Ascending aorta (tissue), 2 donors: ENCODE data around the gene FHIT. TPM values are rescaled to one million over a fixed set of nuclear protein-coding genes. Genes with fewer than 3 reads are reported as not detected.

ENCODE experiments used
- DNase-seq, 2 donors: peaks; one replicate each; pipeline ENCODE4 v3.0.0-alpha.2; 2019; ENCODE audit warnings: low spot score in 2 of 2
- H3K27ac ChIP-seq, 2 donors: fragments of 200-600 bp; sonication (generic); one replicate each; pipeline ENCODE4 v1.5.1; 2016 to 2017; ENCODE audit warnings: mild to moderate bottlenecking in 1 of 2
- H3K27me3 ChIP-seq: fragments of 200-600 bp; sonication (generic); one replicate; pipeline ENCODE4 v1.5.1; 2017
- H3K36me3 ChIP-seq, 2 donors: fragments of 200-600 bp; sonication (generic); one replicate each; pipeline ENCODE4 v1.5.1; 2016
- H3K4me1 ChIP-seq, 2 donors: fragments of 200-600 bp; sonication (generic); one replicate each; pipeline ENCODE4 v1.5.1; 2016 to 2017; ENCODE audit warnings: mild to moderate bottlenecking in 1 of 2
- H3K4me3 ChIP-seq, 2 donors: fragments of 200-600 bp; sonication (generic); one replicate each; pipeline ENCODE4 v1.5.1; 2016 to 2017; ENCODE audit warnings: mild to moderate bottlenecking in 1 of 2
- H3K9me3 ChIP-seq, 2 donors: fragments of 200-600 bp; sonication (generic); one replicate each; pipeline ENCODE4 v1.5.1; 2016
- intact Hi-C: fragments of 100-400 bp; cut with DNase I; formaldehyde crosslinking; loops from one replicate; pipeline ENCODE4 v1.15.1; 2023
- total RNA-seq: library from RNA; depleted of rRNA; stranded (reverse); fragments of >200 nt; gene quantifications from one replicate; pipeline ENCODE4 v1.1.0, GENCODE V29; 2016
- TF ChIP-seq, protein P1 (sequence below), 3 experiments: fragments of 200-600 bp in 2 of 3; fragments of 450-650 bp in 1 of 3; sonication (generic) in 2 of 3; IDR thresholded peaks; one replicate each; pipeline ENCODE4 v1.5.1; 2016 to 2019; ENCODE audit warnings: antibody characterized with exemption in 3 of 3, mild to moderate bottlenecking in 1 of 3, moderate library complexity in 1 of 3

The FHIT gene
- total RNA-seq, 1 donor from 2014 or later = 0.21 TPM

DNA sequence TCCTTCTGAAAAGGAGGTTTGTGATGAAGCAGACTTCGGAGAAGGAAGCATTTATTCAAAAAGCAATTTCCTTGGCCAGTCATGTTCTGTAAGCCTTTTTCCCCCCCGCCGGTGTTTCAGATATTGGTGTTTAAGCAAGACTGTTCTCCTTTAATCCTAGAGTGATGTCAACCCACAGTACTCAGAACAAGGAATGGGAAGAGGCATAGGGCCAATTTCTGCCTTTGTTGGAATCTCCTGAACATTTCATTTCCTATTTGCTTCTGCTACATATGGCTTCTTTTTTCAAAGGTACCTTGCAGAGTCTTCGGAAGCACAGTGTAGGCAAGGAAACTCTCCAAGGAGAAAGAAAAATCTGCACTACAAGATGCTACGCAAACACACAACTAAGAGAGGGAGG lies 1488.3 kb downstream of the FHIT start:
- TF ChIP-seq, protein P1, sequence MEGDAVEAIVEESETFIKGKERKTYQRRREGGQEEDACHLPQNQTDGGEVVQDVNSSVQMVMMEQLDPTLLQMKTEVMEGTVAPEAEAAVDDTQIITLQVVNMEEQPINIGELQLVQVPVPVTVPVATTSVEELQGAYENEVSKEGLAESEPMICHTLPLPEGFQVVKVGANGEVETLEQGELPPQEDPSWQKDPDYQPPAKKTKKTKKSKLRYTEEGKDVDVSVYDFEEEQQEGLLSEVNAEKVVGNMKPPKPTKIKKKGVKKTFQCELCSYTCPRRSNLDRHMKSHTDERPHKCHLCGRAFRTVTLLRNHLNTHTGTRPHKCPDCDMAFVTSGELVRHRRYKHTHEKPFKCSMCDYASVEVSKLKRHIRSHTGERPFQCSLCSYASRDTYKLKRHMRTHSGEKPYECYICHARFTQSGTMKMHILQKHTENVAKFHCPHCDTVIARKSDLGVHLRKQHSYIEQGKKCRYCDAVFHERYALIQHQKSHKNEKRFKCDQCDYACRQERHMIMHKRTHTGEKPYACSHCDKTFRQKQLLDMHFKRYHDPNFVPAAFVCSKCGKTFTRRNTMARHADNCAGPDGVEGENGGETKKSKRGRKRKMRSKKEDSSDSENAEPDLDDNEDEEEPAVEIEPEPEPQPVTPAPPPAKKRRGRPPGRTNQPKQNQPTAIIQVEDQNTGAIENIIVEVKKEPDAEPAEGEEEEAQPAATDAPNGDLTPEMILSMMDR (IDR thresholded peaks at IDR 0.05) = no peak
- Histone ChIP-seq H3K36me3 (no peaks in the 10 kb centered on the region), H3K4me1 (no peaks in the 10 kb centered on the region), H3K27me3 (no peaks in the 10 kb centered on the region), H3K4me3 (no peak overlapping the region), H3K27ac (no peak overlapping the region), H3K9me3 (no peaks in the 10 kb centered on the region)
- no peak for DNase-seq
- intact Hi-C loops = no loop called here

DNA sequence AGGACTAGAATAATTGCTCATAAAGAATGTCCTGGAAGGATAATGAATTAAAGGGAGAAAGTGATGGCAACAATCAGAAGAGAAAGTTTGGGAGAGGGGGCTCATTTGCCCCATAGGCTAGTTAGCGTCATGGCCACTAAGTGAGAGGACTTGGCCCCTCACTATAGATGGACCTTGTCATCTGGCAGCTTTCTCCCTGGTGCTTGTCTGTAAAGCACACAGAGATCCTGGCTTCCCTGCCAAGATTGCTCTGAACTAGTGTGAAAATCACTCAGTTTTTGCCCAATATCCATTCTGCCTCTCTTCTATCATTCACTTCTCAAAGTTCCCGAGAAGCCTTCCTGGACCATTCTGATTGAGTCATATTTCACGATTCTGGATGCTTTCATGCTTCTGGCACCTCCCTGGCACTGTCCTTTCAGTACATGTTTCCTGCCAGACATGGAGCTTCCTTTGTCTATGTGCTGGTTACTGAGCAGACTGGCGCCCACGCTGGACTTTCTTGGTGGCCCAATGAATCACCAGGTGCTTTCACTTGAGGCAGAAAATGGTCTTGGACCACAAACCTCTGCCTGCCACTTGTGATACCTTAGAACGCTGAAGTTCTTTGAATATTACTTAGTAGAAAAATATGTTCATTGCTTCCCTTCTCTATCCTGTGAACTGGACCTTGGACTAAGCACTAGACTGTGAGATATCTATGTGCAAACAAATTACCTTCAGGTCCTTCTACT lies 1491.8 kb downstream of the FHIT start:
- H3K36me3 ChIP-seq = no peaks in the 10 kb centered on the region
- H3K27me3 ChIP-seq = no peaks in the 10 kb centered on the region

DNA sequence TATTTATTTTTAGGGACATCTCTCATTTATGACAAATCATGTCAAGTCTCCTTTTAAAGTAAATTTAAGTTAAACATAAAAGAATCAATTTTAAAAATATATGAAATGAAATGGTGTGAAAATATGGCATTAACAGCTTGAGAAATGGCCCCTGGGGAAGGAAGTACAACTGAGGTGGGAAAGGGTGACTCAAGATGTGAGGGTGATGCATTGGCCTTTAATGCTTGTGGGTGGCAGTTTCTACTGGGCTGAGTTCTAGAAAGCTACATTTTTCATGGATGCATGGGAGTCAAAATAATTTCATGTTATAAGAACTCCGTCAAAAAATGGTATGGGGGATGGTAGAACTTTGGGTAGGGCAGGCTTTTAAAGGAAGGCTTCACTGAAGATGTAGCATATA lies 1492.6 kb downstream of the FHIT start:
- no peak overlapping the region for H3K27ac ChIP-seq
- H3K27me3 ChIP-seq = no peaks in the 10 kb centered on the region
- no peaks in the 10 kb centered on the region for H3K36me3 ChIP-seq
- intact Hi-C loops = no loop called here
- no peaks in the 10 kb centered on the region for H3K4me1 ChIP-seq
- no peaks in the 10 kb centered on the region for H3K9me3 ChIP-seq
- no peak overlapping the region for H3K4me3 ChIP-seq
- TF ChIP-seq, protein P1 (IDR thresholded peaks at IDR 0.05) = no peak
- DNase-seq = no peak

More for the DNA sequence above, 1491.8 kb downstream of the FHIT start:
- Histone ChIP-seq H3K9me3 (no peaks in the 10 kb centered on the region), H3K4me1 (no peaks in the 10 kb centered on the region), H3K27ac (no peak overlapping the region), H3K4me3 (no peak overlapping the region)
- TF ChIP-seq, protein P1 (IDR thresholded peaks at IDR 0.05) = no peak
- intact Hi-C loops = no loop called here
- no peak for DNase-seq

DNA sequence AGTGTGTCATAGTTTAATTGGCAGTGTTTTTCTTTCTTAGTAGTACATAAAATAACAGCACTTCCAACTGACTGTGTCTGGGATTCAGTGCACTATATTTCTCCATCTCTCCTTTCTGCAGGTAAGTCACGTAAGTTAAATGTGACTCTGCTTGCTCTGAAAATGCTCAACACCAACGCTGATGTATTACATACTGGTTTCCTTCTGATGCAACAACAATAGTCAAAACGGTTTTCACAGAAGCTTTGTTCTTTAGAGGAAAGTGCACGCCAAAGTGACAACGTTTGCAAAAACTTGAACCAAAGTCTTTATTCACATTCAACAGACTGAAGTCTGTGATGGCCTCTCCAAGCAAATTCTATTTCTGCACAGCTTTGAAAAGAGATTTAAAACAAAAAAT lies 1494.3 kb downstream of the FHIT start:
- Histone ChIP-seq H3K36me3 (no peaks in the 10 kb centered on the region), H3K27ac (no peak overlapping the region), H3K4me3 (no peak overlapping the region), H3K4me1 (no peaks in the 10 kb centered on the region), H3K9me3 (no peaks in the 10 kb centered on the region), H3K27me3 (no peaks in the 10 kb centered on the region)
- no peak for DNase-seq
- TF ChIP-seq, protein P1 (IDR thresholded peaks at IDR 0.05) = no peak
- intact Hi-C loops = no loop called here

DNA sequence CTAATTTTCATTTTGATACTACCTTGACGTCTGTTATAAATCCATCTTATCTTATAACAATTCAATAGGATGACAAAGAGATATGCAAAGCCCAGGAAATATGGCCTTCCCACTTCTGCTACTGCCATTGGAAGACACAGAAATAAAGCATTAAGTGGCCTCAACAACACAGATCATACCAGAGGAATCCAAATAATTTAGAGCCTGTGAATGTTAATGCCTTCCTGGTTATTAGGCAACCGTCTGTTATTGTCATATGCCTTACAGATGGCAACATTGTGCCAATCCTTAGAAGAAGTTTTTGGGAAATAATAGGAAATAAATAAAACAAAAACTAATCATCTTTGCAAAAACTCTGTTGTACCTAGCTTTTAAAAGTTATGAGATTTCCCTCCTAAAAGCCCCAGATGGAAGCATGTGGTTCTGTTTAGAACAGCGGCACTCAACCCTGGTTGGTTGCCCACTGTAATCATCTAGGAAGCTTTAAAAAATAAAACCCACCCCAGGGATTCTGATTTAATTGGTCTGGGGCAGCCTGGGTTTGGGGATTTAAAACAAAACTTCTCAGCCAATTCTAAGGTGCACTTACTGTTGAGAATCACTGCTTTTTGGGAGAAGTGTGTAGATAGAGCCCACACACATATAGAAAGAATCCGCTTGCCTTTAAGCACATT lies 1496.7 kb downstream of the FHIT start:
- Histone ChIP-seq H3K4me3 (no peak overlapping the region), H3K27me3 (no peaks in the 10 kb centered on the region), H3K36me3 (no peaks in the 10 kb centered on the region), H3K9me3 (no peaks in the 10 kb centered on the region), H3K4me1 (no peaks in the 10 kb centered on the region), H3K27ac (no peak overlapping the region)
- intact Hi-C loops = no loop called here
- no peak for DNase-seq
- TF ChIP-seq, protein P1 (IDR thresholded peaks at IDR 0.05) = no peak
